ENCODE measurements around the gene LCOR. TPM values are rescaled to one million over a fixed set of nuclear protein-coding genes. Genes with fewer than 3 reads are reported as not detected.

Gene LCOR
- total RNA-seq, 1 experiment from 2014 or later: 42.1 TPM

GRCh38 chr10:97004591-97004990 is 172.5 kb downstream of the LCOR start:
- Mint-ChIP-seq H3K4me3 (no peak overlapping the region), H3K36me3 (ENCODE audit: insufficient read depth in 1 of 3, low read depth in 3 of 3) (peaks cover 2 to 16% (median 12%) of the 10 kb centered on the region in 3 experiments), H3K27me3 (ENCODE audit: low read depth) (no peaks in the 10 kb centered on the region), H3K9me3 (peaks cover 14 to 15% of the 10 kb centered on the region in 2 experiments), H3K27ac (no peak overlapping the region), H3K4me1 (peaks cover 6 to 7% of the 10 kb centered on the region in 2 experiments)
- no peak overlapping the region for H3K27ac ChIP-seq (ENCODE audit: insufficient read length, low read depth, low read length)
- H2BK5ac ChIP-seq (ENCODE audit: insufficient read length, low read length): no peak overlapping the region
- no peak overlapping the region for H3T11ph ChIP-seq (ENCODE audit: low read length)
- H3K4me1 ChIP-seq (ENCODE audit: insufficient read depth, low read length): no peaks in the 10 kb centered on the region
- H3K9me3 ChIP-seq (ENCODE audit: control insufficient read depth, low read depth, low read length): no peaks in the 10 kb centered on the region
- H3K18ac ChIP-seq (ENCODE audit: insufficient read length, low read depth, low read length): no peak overlapping the region
- no peak overlapping the region for H4K91ac ChIP-seq (ENCODE audit: insufficient read length, low read depth, low read length)
- no peak overlapping the region for H3K23ac ChIP-seq (ENCODE audit: insufficient read length, low read depth, low read length)
- H2BK15ac ChIP-seq (ENCODE audit: low read depth, low read length): no peak overlapping the region
- no peaks in the 10 kb centered on the region for H3K79me1 ChIP-seq (ENCODE audit: insufficient read depth, low read depth, low read length, poor library complexity, severe bottlenecking)
- no peak overlapping the region for H3K56ac ChIP-seq (ENCODE audit: insufficient read length, low read depth, low read length)
- H3K4me2 ChIP-seq (ENCODE audit: insufficient read depth, insufficient read length, low read length): no peak overlapping the region
- H4K5ac ChIP-seq (ENCODE audit: insufficient read length, low read depth, low read length): no peak overlapping the region
- no peak overlapping the region for H2BK120ac ChIP-seq (ENCODE audit: low read depth, low read length, poor library complexity, severe bottlenecking)
- no peak overlapping the region for H4K8ac ChIP-seq (replicated peaks; ENCODE audit: insufficient read length, low read depth, low read length)
- no CpG with 5 or more reads among the region's 10 CpGs for WGBS (ENCODE audit: extremely low coverage, insufficient read length, low lambda C conversion rate)
- H2BK12ac ChIP-seq (ENCODE audit: insufficient read length, low read depth, low read length): no peak overlapping the region
- no peak overlapping the region for H3K9ac ChIP-seq (ENCODE audit: extremely low read depth, insufficient read length, low read length)
- no peak for DNase-seq
- no peak overlapping the region for H2AK5ac ChIP-seq (ENCODE audit: insufficient read length, low read length)
- no peaks in the 10 kb centered on the region for H3K23me2 ChIP-seq (ENCODE audit: insufficient read length, low read depth, low read length, poor library complexity, severe bottlenecking)
- no peak overlapping the region; the same call in 1 of the 2 replicates for H3K14ac ChIP-seq (ENCODE audit: insufficient read depth, low read length)
- H3K27me3 ChIP-seq (ENCODE audit: insufficient read depth, low read length): no peaks in the 10 kb centered on the region
- no peak overlapping the region for H3K4ac ChIP-seq (ENCODE audit: low read depth, low read length)
- no peak overlapping the region for H2AFZ ChIP-seq (ENCODE audit: low read length)
- no peaks in the 10 kb centered on the region for H3K79me2 ChIP-seq (ENCODE audit: insufficient read depth, low read length)
- TF ChIP-seq CTCF (conservative IDR thresholded peaks at IDR 0.05): no peak
- H4K20me1 ChIP-seq (ENCODE audit: control insufficient read depth, insufficient read depth, insufficient read length): no peaks in the 10 kb centered on the region
- H2BK20ac ChIP-seq (ENCODE audit: low read depth, low read length, poor library complexity, severe bottlenecking): no peak overlapping the region

All from H9 (cell line).